Activated T-helper 2 cell treated with anti-CD3 and anti-CD28 coated beads, Interferon-gamma antibody, Interleukin-2, Interleukin-4, amounts not matched to agents 10 μg/mL and 5 μg/mL and 100 μg/mL, durations not matched to agents 14 hours and 24 hours and 36 hours (primary cell): ENCODE measurements around the gene SHC3. TPM values are rescaled to one million over a fixed set of nuclear protein-coding genes. Genes with fewer than 3 reads are reported as not detected.

ENCODE experiments used
- DNase-seq: peaks from one replicate; pipeline ENCODE4 v3.0.0; 2021; ENCODE audit warnings: low spot score
- H3K27ac Mint-ChIP-seq: one replicate; pipeline ENCODE4 v1.8.0; 2021; ENCODE audit warnings: mixed read lengths
- H3K27me3 Mint-ChIP-seq: one replicate; pipeline ENCODE4 v1.8.0; 2021; ENCODE audit warnings: low read depth, mixed read lengths
- H3K36me3 Mint-ChIP-seq: one replicate; pipeline ENCODE4 v1.8.0; 2021; ENCODE audit warnings: low read depth, mixed read lengths
- H3K4me1 Mint-ChIP-seq: one replicate; pipeline ENCODE4 v1.8.0; 2021; ENCODE audit warnings: low read depth, mixed read lengths
- H3K4me3 Mint-ChIP-seq: one replicate; pipeline ENCODE4 v1.8.0; 2021; ENCODE audit warnings: low read depth, mild to moderate bottlenecking, moderate library complexity, mixed read lengths
- H3K9me3 Mint-ChIP-seq: one replicate; pipeline ENCODE4 v1.8.0; 2021; ENCODE audit warnings: mixed read lengths
- intact Hi-C: fragments of 100-400 bp; cut with micrococcal nuclease; formaldehyde crosslinking; loops from one replicate; pipeline ENCODE4 v1.15.1; 2023
- total RNA-seq: library from RNA; stranded (reverse); gene quantifications from 2 replicates; pipeline ENCODE4 v1.2.3, GENCODE V29; 2022

The SHC3 gene
- total RNA-seq, 1 donor from 2014 or later: not detected

DNA sequence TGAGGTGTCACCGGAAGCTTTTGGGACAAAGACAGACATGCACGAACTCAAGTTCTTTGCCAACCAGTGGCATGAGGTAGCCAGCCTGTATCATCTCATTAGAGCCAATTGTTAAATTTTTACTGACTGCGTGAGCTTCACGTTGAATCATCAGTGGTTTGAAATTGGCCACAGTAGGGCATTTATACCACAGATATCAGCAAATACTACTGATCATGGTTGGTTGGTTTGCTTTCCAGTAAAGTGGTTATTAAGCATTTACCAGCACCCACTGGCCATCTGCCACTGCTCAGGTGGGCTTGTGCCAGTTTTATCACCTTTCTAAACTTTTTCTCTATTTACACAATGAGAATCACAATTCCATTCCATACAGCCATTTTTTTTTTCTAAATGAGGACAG, 28.4 kb upstream of the SHC3 start:
- Mint-ChIP-seq H3K4me1 (no peaks in the 10 kb centered on the region), H3K36me3 (no peaks in the 10 kb centered on the region), H3K27ac (no peak overlapping the region), H3K27me3 (no peaks in the 10 kb centered on the region), H3K9me3 (peaks cover 11% of the 10 kb centered on the region), H3K4me3 (no peak overlapping the region)
- no peak for DNase-seq
- intact Hi-C loops: no loop called here

DNA sequence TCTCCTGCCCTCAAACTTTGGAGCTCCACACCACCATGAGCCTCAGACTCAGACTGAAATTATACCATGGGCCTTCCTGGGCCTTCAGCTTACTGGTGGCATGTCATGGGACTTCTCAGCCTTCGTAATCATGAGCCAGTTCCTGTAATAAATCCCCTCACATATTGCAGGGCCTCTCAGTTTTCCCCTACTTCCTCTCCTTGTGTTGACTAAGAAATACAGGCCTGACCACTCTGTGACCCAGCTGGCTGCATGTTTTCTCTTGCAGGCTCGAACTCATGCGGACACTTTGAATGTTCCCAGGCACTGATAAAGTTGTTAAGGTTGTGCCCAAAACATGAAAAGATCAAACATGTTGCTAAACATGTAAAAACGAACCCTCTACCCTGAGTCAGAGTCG, 26.2 kb upstream of the SHC3 start:
- Mint-ChIP-seq H3K4me3 (no peak overlapping the region), H3K27ac (no peak overlapping the region), H3K9me3 (peaks cover 13% of the 10 kb centered on the region), H3K36me3 (no peaks in the 10 kb centered on the region), H3K4me1 (no peaks in the 10 kb centered on the region), H3K27me3 (no peaks in the 10 kb centered on the region)
- no peak for DNase-seq
- intact Hi-C loops: no loop called here

DNA sequence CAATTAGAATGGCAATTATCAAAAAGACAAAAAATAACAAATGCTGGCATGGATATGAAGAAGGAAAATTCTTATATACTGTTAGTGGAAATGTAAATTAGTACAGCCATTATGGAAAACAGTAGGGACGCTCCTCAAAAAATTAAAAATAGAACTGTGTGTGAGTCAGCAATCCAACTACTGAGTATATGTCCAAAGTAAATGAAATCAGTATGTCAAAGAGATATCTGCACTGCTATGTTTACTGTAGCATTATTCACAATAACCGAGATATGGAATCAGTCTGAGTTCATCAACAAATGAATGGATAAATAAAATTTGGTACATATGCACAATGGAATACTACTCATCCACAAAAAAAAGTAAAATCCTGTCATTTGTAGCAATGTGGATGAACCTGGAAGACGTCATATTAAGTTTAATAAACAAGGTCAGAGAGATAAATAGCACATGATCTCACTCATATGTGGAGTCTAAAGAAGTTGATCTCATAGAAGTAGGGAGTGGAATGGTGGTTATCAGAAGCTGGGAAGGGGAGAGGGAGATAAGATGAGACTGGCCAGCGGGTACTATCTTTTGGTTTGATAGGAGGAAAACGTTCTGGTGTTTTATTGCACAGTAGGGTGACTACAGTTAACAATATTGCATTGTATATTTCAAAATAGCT, 16.6 kb upstream of the SHC3 start:
- intact Hi-C loops: no loop called here
- Mint-ChIP-seq H3K9me3 (peaks cover 6% of the 10 kb centered on the region), H3K4me3 (no peak overlapping the region), H3K4me1 (no peaks in the 10 kb centered on the region), H3K27ac (no peak overlapping the region), H3K27me3 (peaks cover 25% of the 10 kb centered on the region), H3K36me3 (no peaks in the 10 kb centered on the region)
- DNase-seq: no peak

DNA sequence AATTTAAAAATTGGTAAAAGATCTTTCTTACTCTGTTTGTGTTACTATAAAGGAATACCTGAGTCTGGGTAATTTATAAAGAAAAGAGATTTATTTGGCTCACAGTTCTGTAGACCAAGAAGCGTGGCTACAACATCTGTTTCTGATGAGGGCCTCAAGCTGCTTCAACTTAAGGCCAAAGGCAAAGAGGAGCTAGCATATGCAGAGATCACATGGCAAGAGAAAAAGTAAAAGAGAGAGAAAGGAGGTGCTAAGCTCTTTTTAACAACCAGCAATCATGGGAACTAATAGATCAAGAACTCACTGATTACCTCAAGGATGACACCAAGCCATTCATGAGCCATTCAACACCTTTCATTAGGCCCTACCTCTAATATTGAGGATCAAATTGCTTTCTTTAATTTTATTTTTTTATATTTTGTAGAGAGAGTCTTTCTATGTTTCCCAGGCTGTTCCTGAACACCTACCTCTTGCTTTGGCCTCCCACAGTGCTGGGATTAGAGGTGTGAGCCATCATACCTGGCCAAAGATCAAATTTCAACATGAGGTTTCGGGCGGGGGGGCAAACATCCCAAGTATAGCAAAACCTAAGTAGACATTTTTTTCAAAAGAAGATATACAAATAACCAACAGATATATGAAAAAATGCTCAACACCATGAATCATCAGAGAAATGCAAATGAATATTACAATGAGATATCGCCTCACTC, 16.0 kb upstream of the SHC3 start:
- intact Hi-C loops: no loop called here

DNA sequence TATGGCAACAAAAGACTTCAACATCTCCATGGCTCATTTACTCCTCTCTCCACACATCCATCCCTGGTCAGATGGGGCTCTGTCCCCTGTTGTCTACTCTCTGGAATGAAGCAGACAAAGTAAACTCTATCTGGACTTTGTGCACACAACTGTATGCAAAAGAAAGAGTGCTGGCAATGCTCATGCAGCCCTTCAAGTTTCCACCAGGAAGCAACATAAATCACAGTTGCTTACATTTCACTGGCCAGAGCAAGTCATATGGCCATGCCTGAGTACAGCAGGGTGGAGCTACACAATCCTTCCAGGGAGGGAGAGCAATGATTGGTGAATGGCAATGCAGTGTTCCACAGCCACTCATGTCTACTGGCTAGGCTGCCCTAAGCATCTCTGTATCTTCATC, 12.4 kb upstream of the SHC3 start:
- no peak overlapping the region for H3K27ac Mint-ChIP-seq
- H3K4me1 Mint-ChIP-seq: no peaks in the 10 kb centered on the region
- no peak for DNase-seq
- H3K9me3 Mint-ChIP-seq: no peaks in the 10 kb centered on the region
- intact Hi-C loops: no loop called here
- H3K4me3 Mint-ChIP-seq: no peak overlapping the region
- no peaks in the 10 kb centered on the region for H3K36me3 Mint-ChIP-seq
- H3K27me3 Mint-ChIP-seq: peaks cover 26% of the 10 kb centered on the region

More for the DNA sequence above, 16.0 kb upstream of the SHC3 start:
- no peak for DNase-seq
- no peaks in the 10 kb centered on the region for H3K36me3 Mint-ChIP-seq
- no peak overlapping the region for H3K27ac Mint-ChIP-seq
- H3K4me3 Mint-ChIP-seq: no peak overlapping the region
- peaks cover 6% of the 10 kb centered on the region for H3K9me3 Mint-ChIP-seq
- H3K27me3 Mint-ChIP-seq: peaks cover 28% of the 10 kb centered on the region
- no peaks in the 10 kb centered on the region for H3K4me1 Mint-ChIP-seq

DNA sequence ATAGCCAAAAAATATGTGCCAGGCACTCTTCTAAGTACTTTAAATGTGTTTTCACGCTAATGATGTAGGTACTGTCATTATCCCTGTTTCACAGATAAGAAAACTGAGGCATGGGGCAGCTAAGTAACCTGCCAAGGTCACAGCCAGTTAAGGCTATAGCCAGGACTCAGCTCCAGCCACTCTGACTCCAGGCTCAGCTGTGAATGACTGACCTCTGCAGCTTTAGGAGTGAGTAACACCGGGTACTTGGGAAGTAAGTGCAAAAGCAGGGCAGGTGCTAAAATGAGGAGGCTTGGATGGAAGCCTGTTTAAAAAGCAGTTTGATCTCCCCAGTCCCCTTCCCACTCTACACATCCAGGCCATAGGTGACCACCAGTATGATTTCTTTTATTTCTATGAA, 10.6 kb upstream of the SHC3 start:
- Mint-ChIP-seq H3K27ac (no peak overlapping the region), H3K36me3 (no peaks in the 10 kb centered on the region), H3K27me3 (peaks cover 20% of the 10 kb centered on the region), H3K4me1 (no peaks in the 10 kb centered on the region), H3K4me3 (no peak overlapping the region), H3K9me3 (no peaks in the 10 kb centered on the region)
- intact Hi-C loops: no loop called here
- no peak for DNase-seq

DNA sequence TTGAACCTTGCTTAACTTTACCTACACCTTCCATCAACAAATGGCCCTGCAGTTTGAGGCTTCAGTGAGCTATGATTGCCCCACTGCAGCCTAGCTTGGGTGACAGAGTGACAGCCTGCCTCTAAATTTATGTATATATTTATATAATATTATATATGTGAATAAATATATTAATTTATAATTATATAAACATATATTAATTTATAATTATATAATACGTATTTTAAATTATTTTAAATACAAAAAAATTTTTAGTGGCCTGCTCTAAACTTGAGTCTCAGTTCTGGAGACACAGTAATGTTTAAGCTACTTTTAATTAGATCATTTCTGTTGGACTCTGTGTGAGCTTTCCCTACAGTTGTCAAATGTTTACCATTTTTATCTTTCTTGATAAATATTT, 9.3 kb upstream of the SHC3 start:
- intact Hi-C loops: no loop called here
- Mint-ChIP-seq H3K4me1 (no peaks in the 10 kb centered on the region), H3K9me3 (no peaks in the 10 kb centered on the region), H3K4me3 (no peak overlapping the region), H3K27ac (no peak overlapping the region), H3K27me3 (peaks cover 19% of the 10 kb centered on the region), H3K36me3 (no peaks in the 10 kb centered on the region)
- DNase-seq: no peak

DNA sequence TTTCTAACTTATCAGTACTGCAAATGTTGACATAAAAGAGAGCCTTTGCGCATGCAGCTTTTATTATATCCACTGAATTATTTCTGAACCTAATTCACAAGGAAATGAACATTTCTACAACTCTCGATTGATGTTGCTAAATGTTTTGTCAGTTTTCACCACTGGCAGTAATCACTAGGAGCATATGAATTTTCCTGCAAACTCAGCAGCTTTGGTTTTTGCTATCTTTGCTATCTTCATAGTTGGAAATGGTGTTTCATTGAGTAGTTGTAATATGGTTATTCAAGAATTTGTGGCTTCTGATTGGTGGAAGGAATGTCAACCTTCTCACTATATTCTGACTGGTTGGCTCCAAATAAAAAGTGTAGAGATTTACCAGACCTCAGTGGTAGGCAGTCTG, 8.9 kb upstream of the SHC3 start:
- DNase-seq: no peak
- Mint-ChIP-seq H3K27me3 (peaks cover 20% of the 10 kb centered on the region), H3K9me3 (no peaks in the 10 kb centered on the region), H3K4me1 (no peaks in the 10 kb centered on the region), H3K36me3 (no peaks in the 10 kb centered on the region), H3K4me3 (no peak overlapping the region), H3K27ac (no peak overlapping the region)
- intact Hi-C loops: no loop called here

DNA sequence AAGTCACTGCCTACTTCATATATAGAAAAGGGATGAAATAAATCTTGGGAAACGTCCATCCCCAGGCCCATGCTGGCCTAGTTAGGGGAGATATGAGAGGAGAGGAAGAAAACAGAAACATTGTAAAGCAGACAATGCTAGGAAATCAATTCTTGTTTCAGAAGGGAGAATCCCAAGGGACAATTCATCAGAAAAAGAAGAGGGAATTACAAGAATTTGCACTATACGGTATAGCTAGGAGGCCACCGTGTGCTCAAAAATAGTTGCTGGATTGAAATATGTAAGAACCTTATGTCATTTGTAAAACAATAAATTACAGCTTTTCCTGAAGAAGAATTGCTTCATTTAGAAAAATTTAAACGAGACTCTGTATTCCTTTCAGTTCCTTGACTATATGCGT, 8.3 kb upstream of the SHC3 start:
- Mint-ChIP-seq H3K27ac (no peak overlapping the region), H3K4me1 (no peaks in the 10 kb centered on the region), H3K4me3 (no peak overlapping the region), H3K9me3 (no peaks in the 10 kb centered on the region), H3K27me3 (peaks cover 20% of the 10 kb centered on the region), H3K36me3 (no peaks in the 10 kb centered on the region)
- DNase-seq: no peak
- intact Hi-C loops: no loop called here

DNA sequence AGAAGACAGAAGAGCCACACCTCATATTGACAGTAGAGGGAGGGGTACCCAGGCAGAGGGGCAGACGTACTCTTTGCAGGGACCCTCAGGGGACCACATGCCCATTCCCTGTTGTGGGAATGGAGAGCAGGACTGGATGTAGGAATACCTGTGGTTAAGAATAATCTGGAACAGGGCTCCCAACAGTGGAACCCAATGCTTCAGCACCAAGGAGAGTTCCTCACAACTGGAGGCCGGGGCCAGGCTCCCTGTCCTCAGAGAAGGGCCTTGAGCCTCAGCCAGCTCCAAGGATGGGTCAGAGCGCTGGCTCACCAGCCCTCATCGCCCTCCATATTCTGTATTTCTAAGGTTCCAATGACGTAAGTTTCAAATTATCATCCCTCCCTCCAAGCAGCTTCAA, 7.4 kb upstream of the SHC3 start:
- Mint-ChIP-seq H3K36me3 (no peaks in the 10 kb centered on the region), H3K27ac (no peak overlapping the region), H3K4me1 (no peaks in the 10 kb centered on the region), H3K9me3 (no peaks in the 10 kb centered on the region), H3K27me3 (peaks cover 22% of the 10 kb centered on the region), H3K4me3 (no peak overlapping the region)
- intact Hi-C loops: no loop called here
- no peak for DNase-seq

DNA sequence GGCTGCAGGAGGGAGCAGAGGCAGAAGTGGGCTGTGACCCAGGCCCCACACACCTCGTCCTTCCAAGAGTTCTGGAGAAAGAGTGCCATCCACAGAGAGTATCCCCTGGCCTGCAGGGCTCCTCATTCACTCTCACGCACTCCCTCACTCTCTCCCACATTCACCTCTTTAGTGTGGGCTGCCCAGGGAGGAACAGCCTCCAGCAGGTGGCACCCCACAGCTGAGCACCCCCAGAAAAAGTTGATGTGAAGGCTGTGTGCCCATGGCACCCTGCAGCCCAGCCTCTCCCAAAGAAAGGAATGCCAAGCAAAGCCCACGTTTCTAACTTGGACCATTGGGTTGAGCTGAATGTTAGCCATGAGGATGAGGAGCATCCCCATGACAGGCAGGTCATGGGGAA, 4.5 kb upstream of the SHC3 start:
- peaks cover 38% of the 10 kb centered on the region for H3K27me3 Mint-ChIP-seq
- H3K4me3 Mint-ChIP-seq: no peak overlapping the region
- no peaks in the 10 kb centered on the region for H3K9me3 Mint-ChIP-seq
- no peak overlapping the region for H3K27ac Mint-ChIP-seq
- peaks cover 10% of the 10 kb centered on the region for H3K4me1 Mint-ChIP-seq
- DNase-seq: no peak
- intact Hi-C loops: no loop called here
- H3K36me3 Mint-ChIP-seq: no peaks in the 10 kb centered on the region

DNA sequence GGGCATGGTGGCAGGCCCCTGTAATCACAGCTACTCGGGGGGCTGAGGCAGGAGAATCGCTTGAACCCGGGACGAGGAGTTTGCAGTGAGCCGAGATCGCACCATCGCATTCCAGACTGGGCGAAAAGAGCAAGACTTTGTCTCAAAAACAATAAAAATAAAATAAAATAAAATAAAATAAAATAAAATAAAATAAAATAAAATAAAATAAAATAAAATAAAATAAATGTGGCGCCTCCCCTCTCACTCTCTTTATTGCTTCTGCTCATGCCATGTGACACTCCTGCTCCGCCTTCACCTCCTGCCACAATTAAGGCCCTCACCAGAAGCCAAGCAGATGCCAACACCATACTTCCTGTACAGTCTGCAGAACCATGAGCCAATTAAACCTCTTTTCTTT, 3.8 kb upstream of the SHC3 start:
- no peaks in the 10 kb centered on the region for H3K9me3 Mint-ChIP-seq
- H3K27ac Mint-ChIP-seq: no peak overlapping the region
- no peak for DNase-seq
- peaks cover 40% of the 10 kb centered on the region for H3K27me3 Mint-ChIP-seq
- H3K4me3 Mint-ChIP-seq: no peak overlapping the region
- no peaks in the 10 kb centered on the region for H3K36me3 Mint-ChIP-seq
- H3K4me1 Mint-ChIP-seq: peaks cover 10% of the 10 kb centered on the region
- intact Hi-C loops: no loop called here

DNA sequence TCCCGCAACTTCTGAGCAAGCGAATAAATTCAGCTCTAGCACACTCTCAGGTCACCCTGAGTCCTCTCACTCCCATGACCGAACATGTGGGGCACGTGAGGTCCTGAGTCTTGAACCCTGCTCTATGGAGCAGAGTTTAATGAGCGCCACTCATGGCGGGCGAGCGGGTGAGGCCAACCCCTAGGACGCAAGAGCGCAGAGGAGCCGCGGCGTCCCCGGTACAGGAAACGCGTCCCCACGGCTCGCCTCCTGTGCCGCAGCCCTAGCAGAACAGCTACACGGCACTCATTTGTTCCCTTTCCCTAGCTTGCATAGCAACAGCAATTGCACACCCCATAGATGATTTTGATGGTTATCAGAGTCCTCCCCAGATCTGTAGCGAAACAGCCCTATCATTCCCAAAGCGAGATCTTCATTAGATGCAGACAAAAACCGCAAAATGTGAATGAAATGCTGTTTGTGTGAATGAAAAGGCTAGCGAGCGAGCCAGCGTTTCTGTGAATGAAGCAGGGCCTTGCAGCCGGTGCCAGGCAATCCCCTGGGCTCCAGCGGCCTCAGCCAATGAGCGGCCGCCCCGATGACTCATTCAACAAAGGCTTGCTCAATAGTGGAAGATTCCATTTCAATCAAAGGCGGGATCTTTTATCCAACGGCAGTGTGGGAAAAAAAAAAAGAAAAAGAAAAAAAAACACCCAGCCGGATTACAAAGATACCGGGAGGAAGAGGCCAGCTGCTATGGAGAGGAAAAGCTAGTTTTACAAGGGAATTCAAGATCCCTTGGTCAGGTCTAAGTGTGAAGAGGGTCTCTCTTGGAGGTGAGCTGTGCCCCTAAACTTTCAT, 1.5 kb upstream of the SHC3 start:
- Mint-ChIP-seq H3K36me3 (no peaks in the 10 kb centered on the region), H3K9me3 (no peaks in the 10 kb centered on the region), H3K4me1 (peaks cover 10% of the 10 kb centered on the region), H3K27me3 (peaks cover 59% of the 10 kb centered on the region), H3K4me3 (peak overlapping the region; percentile 20), H3K27ac (no peak overlapping the region)
- intact Hi-C loops: loop anchor here (10.0 kb wide), 1 partner anchor 95 kb away; no protein-coding TSS in a partner anchor
- DNase-seq: no peak
